AML-193 (cell line): ENCODE measurements around the gene MED22.

Experiments used
- DNase-seq, 2 experiments: peaks; one replicate each; lab custom pipeline; 2025; lab: John Stamatoyannopoulos, UW

MED22 gene

GRCh38 chr9:133355881-133356357, 8.0 kb upstream of the MED22 start:
- no peak for DNase-seq

- peak; percentile 41 to 60 for DNase-seq
Measured at GRCh38 chr9:133354766-133355165, 6.8 kb upstream of the MED22 start.

- DNase-seq, result no peak
Measured at GRCh38 chr9:133353548-133353947, 5.6 kb upstream of the MED22 start.

- DNase-seq, result no peak
Measured at GRCh38 chr9:133352635-133353340, 4.9 kb upstream of the MED22 start.

- peak; percentile 48 to 53 for DNase-seq
Measured at GRCh38 chr9:133351908-133352634, 4.1 kb upstream of the MED22 start.

GRCh38 chr9:133351526-133351907, 3.6 kb upstream of the MED22 start:
- no peak for DNase-seq

- DNase-seq, result no peak
Measured at GRCh38 chr9:133349965-133350616, 2.2 kb upstream of the MED22 start.

- DNase-seq, result no peak
Measured at GRCh38 chr9:133348718-133349573, 1.0 kb upstream of the MED22 start.

- peak in 1 of 2 experiments; percentile 21 for DNase-seq
Measured at GRCh38 chr9:133347515-133347984, 381 bp downstream of the MED22 start.

GRCh38 chr9:133346021-133346785, 1.7 kb downstream of the MED22 start:
- no peak for DNase-seq

- no peak for DNase-seq
Measured at GRCh38 chr9:133345596-133345995, 2.3 kb downstream of the MED22 start.

GRCh38 chr9:133344979-133345378, 3.0 kb downstream of the MED22 start:
- DNase-seq, result no peak

GRCh38 chr9:133344071-133344470, 3.9 kb downstream of the MED22 start:
- no peak for DNase-seq

GRCh38 chr9:133342570-133342969, 5.4 kb downstream of the MED22 start:
- no peak for DNase-seq

- DNase-seq, result no peak
Measured at GRCh38 chr9:133342069-133342406, 5.9 kb downstream of the MED22 start.

GRCh38 chr9:133341369-133342068, 6.4 kb downstream of the MED22 start:
- peak; percentile 71 to 79 for DNase-seq

GRCh38 chr9:133340916-133341315, 7.0 kb downstream of the MED22 start:
- no peak for DNase-seq

GRCh38 chr9:133340256-133340655, 7.7 kb downstream of the MED22 start:
- peak; percentile 49 to 51 for DNase-seq

- no peak for DNase-seq
Measured at GRCh38 chr9:133339641-133340040, 8.3 kb downstream of the MED22 start.
